Activated CD8-positive, alpha-beta memory T cell treated with anti-CD3 and anti-CD28 coated beads for 4 hours (primary cell): ENCODE data around the gene PPP6C.
"Not testable (repeated sequence)": the region's sequence is repeated elsewhere in the genome, so short reads cannot be mapped to it uniquely, and the experiment has no call there.

ENCODE experiments used
- DNase-seq, 2 donors: peaks; one replicate each; pipeline ENCODE4 v3.0.0-alpha.2; 2020; ENCODE audit warnings: low read depth in 2 of 2

Gene PPP6C

DNA sequence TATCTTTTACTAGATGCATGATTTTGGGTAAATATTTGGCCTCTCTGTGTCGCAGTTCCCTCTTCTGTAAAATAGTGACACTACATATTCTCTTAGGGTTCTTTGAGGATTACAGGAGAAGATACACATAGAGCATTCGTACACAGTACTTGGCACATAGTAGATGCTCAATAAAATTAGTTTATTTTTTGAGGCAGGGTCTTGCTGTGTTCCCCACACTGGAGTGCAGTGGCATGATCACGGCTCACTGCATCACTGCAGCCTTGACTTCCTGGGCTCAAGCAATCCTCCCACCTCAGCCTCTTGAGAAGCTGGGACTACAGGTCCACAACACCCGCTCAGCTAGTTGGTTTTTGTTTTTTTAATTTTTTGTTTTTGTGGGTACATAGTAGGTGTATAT, 47.9 kb downstream of the PPP6C start:
- no peak for DNase-seq

DNA sequence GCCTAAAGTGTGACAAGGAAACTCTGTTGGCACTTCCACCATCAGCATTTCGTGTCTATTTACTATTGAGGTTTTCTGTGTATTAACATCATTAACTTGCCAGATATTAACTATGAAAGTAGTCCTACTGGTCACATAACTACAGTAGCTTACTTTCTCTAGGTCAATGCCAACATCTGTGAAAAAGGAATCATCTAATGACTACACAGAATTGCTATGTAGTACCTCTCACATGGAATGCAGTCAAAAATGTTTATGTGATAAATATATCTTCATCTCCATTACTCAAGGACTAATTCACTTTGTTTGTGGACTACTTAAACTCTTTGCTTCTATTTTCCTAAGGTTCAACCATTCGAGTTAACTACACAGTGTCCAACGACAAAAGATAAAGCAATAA, 48.4 kb downstream of the PPP6C start:
- no peak for DNase-seq

DNA sequence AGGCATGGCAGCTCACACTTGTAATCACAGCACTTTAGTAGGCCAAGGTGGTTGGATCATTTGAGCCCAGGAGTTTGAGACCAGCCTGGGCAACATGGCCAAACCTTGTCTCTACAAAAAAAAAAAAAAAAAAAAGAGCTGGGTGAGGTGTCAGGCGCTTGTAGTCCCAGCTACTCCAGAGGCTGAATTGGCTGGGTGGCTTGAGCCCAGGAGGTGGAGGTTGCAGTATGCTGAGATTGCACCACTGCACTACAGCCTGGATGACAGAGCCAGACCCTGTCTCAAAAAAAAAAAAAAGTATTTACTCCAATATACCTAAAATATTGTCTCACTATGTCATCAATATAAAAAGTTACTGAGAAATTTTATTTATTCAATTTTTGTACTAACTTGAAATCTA, 49.0 kb downstream of the PPP6C start:
- DNase-seq, result no peak

DNA sequence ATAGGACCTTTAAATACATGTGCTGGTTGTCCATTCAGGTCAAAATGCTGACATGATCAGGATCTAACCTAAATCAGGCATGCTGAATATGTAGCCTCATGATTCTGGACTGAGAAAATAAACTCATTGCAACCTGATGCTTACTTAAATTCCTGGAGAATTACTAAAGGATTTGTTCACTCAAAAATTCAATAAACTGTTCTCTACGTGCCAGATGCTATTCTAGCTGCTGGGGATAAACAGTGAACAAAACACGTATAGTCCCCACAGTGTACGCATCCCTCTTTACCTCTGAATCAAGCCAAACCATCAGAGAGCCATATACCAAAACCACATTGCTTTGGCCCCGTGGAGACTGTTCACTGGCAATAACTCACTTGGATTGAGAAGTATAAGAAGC, 52.4 kb downstream of the PPP6C start:
- DNase-seq, result no peak

DNA sequence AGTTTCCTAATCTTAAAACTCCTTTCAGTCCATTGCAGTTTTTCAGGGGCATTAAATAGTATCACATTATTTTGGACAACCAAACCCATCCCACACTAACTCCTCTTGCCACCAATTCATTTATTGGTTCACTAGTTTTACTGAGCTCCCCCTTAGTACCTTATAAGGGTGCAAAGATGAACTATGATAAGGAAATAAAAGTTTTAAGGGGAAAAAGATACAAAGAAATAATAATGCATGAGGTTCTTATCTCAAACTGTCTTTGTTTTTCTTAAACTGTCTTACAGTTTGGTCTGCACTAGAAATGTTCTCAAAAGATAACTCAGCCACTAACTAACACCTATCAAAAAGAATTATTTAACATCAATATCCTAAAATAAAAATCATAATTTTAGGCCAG, 54.6 kb downstream of the PPP6C start:
- DNase-seq, result no peak

DNA sequence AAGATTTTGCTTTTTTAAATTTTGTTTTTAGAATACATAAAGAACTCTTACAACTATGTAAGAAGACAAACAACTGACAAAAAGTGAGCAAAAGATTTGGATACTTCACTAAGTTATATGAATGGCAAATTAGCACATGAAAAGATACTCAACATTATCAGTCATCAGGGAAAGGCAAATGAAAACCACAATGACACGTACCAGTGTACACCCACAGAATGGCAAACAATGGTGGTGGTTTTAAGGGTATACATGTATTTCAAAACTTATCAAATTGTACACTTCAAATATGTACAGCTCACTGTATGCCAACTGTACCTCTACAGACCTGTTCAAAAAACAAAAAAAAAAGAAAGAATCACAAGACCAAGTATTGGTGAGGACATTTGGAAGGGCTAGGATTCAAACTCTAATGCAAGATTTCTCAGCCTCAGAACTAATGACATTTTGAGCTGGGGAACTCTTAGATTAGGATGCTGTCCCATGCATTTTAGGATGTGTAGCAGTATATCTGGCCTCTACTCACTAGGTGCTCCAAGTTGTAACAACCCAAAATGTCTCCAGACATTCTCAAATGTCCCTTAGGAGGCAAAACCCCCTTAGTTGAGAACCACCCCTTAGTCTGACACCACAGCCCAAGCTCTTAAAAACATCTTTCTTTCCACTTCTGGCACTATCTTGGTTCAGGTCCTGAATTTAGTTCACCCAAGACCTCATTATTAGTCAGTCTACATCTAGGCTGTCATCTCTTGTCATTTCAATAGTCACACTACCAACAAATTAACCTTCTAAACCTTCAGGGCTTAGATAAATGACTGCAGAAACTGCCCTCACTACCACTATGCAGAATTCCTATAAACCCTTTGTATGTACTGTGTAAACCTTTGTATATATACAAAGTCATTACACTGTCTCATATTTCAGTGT, 55.9 kb downstream of the PPP6C start:
- DNase-seq, result no peak

DNA sequence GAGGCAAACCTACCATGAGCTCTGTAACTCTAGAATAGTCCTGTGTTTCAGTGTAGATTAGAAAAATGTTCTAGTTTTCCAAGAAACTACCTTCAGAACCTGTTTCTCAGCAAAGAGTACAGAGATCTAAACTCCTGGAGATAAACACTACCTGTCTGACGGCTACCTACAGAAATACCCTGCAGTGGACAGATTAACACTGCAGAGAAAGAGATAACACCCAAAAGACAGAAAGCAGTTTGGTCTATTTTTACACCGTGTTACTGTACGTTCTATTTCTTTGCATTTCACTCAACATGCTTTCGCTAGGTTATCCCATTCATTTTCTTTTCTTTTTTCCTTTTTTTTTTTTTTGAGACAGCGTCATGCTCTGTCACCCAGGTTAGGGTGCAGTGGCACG, 57.8 kb downstream of the PPP6C start:
- no peak for DNase-seq

DNA sequence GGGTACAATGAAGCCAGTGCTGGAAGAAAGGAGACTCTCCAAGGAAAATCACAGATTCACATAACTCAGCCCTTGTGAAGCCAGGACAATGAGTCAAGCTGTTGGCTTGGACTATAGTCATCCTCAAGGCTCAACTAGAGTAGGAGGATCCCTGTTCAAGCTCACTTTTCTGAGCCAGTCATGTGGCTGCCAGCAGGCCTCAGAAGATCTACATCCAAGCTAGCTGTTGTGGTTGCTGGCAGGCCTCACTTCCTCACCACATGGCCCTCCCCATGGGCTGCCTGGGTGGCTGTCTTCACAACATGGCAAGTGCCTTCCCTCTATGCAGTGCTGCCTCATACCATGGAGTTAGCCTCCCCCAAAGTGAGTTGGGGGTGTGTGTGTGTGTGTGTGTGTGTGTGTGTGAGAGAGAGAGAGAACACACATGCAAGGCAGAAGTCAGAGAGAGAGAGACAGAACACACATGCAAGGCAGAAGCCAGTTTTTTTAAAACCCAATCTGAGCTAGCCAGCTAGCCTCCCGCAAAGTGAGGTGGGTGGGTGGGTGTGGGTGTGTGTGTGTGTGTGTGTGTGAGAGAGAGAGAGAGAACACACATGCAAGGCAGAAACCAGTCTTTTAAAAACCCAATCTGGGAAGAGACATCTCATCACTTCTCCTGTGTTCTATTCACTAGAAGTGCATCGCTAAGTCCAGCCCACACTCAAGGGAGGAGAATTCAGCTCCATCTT, 63.4 kb downstream of the PPP6C start:
- DNase-seq, result peak; percentile 28 to 62

DNA sequence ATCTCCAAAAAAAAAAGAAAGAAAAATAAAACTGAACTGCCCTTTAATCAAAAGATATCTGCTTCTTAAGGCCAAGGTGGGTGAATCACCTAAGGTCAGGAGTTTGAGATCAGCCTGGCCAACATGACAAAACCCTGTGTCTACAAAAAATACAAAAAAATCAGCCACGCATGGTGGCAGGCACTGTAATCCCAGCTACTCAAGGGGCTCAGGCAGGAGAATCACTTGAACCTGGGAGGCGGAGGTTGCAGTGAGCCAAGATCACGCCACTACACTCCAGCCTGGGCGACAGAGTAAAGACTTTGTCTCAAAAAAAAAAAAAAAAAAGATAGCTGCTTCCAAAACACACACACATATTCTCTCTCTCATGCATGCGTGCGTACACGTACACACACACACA, 64.1 kb downstream of the PPP6C start:
- no peak for DNase-seq

DNA sequence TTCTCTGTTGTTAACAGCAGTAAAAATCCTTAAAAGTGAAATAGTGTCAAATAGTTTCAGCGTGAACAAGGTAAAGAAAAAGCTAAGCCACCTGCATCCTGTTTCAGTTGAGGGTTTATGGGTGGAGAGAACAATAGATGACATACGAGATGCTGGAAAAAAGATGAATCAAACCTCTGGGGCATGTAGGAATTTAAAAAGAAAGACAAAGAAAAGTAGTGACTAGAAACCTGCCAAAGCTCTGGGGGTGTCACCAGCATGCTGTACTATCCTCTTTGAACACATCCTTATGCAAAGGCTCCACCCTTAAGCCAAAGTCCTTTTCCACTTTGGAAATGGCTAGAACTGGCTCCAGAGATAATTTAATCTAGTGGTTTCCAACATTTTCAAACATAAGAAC, 68.5 kb downstream of the PPP6C start:
- DNase-seq, result no peak

DNA sequence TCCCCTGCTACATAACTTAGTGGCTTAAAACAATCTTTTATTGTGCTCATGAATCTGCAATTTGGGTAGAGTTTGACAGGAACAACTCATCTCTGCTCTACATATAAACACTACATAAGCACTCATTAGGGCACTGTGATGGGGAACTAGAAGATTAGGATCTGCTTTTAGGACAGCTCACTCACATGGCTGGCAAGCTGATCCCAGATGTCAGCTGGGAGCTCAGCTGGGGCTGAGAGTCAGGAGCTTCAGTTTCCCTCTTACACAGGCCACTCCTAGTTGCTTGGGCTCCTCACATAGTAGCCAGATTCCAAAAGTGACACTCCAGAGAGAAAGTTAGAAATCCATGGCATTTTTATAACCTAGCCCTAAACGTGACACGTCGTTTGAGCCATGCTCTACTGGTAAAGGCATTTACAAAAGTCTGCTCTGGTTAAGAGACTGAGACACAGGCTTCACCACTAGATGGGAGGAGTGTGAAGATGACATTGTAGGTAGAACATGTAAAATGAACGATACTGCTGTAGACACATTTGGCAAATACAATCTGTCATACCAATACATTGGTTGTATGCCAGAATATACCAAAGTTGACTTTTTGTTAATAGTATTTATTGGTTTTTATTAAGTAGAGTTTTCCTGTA, 69.8 kb downstream of the PPP6C start:
- no peak for DNase-seq

DNA sequence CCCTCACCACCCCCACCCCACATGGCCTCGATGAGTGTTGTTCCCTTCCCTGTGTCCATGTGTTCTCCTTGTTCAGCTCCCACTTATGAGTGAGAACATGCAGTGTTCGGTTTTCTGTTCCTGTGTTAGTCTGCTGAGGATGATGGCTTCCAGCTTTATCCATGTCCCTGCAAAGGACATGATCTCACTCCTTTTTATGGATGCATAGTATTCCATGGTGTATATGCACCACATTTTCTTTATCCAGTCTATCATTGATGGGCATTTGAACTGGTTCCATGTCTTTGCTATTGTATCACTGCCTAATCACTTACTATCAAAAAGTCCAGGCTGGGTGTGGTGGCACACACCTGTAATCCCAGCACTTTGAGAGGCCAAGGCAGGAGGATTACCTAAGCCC, 70.9 kb downstream of the PPP6C start:
- not testable (repeated sequence) for DNase-seq

DNA sequence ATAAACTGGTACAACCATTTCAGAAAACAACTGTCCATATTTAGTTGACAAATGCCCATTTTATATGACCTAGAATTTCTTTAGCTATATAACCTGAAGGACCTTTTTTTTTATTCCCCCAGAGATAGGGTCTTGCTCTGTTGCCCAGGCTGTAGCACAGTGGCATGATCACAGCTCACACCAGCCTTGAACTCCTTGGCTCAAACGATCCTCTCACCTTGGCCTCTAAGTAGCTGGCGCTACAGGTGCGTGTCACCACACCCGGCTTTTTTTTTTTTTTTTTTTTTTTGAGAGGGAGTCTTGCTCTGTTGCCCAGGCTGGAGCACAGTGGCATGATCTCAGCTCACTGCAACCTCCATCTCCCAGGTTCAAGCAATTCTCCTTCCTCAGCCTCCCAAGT, 75.1 kb downstream of the PPP6C start:
- DNase-seq, result not testable (repeated sequence)

DNA sequence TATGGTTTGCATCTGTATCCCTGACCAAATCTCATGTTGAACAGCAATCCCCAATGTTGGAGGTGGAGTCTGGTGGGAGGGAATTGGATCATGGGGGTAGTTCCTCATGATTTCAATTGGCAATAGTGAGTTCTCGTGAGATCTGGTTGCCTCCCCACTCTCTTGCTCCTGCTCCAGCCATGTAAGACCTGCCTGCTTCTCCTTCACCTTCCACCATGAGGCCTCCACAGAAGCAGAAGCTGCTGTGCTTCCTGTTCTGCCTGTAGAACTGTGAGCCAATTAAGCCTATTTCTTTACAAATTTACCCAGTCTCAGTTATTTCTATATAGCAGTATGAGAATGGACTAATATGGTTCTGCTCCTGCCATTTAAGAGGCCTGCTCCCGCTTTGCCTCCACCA, 79.1 kb downstream of the PPP6C start:
- DNase-seq, result no peak

DNA sequence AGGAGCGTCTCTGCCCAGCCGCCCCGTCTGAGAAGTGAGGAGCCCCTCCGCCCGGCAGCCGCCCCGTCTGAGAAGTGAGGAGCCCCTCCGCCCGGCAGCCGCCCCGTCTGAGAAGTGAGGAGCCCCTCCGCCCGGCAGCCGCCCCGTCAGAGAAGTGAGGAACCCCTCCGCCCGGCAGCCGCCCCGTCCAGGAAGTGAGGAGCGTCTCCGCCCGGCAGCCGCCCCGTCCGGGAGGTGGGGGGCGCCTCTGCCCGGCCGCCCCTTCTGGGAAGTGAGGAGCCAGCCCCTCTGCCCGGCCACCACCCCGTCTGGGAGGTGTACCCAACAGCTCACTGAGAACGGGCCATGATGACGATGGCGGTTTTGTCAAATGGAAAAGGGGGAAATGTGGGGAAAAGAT, 81.1 kb downstream of the PPP6C start:
- not testable (repeated sequence) for DNase-seq

DNA sequence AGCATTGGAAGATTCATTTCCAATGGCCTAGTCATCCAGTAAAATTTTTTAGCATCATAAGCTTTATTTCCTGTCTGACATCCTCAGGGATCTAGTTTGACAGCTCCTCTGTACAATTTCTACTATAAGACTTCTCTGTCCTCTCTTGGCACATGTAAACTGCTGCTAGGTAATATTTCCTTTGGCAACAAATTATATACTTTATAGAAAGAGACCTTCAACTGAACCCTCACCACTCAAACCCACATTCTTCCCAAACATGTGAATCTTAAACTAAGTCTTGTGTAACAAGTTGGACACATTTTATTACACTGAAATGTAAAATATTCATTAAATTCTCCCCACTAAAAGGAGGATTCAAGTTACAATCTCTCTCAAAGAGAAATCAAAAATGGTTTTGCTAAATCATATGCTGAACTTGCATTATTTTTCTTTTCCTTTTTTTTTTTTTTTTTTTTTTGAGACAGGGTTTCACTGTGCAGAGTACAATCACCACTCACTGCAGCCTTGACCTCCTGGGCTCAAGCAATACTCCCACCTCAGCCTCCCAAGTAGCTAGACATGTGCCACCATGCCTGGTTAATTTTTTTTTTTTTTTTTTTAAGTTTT, 83.2 kb downstream of the PPP6C start:
- no peak for DNase-seq

DNA sequence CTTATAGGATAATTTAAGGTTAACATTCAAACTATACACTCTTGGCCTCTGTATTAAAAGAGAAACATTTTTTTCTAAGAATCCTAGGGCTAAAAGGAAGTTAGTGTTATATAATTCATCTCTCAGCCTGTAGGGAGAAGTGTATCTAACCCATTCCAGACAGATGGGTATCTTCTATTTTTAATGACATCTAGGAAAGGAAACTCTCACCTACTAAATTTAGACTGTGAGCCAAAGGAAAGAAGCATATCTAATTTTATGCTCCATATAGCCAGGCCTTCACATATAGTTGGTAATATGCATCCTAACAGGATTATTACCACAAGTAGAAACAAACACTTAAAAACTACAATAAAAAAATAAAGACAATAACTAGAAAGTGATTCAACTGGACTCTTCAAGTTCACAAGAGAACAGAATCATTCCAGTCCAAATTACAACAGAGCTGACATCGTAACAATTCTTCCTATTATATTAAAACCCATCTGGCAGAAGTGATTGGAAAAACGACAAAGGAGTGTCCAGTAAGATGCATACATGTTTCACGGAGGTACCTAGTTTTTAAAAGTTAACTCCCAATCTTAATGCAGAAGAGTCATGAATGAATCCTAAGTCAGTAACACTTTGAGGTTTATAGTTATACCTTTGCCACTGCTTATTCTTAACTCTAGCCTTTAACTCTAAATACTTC, 85.7 kb downstream of the PPP6C start:
- no peak for DNase-seq

DNA sequence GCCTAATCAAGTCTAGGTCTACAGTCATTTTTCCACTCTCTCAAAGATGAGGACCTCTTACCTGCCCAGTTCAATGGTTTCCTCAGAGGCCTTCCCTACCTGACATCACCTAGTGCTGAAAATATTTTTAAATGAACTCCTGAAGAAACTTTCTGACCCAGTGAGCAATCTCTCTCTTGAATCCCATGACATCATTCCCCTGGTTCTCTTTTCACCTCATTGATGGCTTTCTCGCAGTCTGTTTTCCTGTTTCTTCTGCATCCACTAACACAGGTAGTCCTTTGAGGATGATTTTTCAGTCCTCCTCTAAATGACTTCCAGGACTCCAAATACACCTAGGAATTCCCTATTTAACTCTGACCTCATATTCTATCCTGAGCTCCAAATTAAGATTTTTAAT, 86.6 kb downstream of the PPP6C start:
- DNase-seq, result no peak

DNA sequence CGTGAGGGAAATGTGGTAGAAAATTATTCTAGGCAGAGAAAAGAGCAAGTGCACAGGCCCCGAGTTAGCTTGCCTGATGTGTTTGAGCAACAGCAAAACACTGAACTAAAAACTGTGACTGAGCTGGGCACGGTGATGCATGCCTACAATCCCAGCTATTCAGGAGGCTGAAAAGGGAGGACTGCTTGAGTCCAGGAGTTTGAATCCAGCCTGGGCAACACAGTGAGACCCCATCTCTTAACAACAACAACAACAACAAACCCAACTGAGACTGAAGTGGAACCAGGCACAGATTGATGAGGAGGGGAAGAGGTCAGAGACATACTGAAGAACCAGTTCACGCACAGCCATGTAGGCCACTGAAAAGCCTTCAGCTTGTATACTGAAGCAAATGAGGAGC, 88.8 kb downstream of the PPP6C start:
- no peak for DNase-seq

DNA sequence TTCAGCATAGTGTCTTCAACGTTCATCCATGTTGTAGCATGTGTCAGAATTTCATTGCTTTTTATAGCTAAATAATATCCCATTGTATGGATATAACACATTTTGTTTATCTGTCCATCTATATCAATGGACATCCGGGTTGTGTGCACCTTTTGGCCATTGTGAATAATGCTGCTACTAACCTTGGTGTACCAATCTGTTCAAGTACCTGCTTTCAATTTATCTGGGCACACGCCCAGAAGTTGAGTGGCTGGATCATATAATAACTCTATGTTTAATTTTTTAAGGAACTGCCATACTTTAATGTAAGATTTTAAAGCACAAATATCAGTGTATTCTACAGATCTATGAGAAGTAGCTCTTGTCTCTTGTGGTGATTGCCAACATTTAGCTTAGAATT, 89.8 kb downstream of the PPP6C start:
- no peak for DNase-seq
